ENCODE data around the gene IQSEC3. TPM values are rescaled to one million over a fixed set of nuclear protein-coding genes. Genes with fewer than 3 reads are reported as not detected.

IQSEC3 gene
- total RNA-seq, 1 experiment from 2014 or later = not detected

GRCh38 chr12:204261-204678, 137.7 kb downstream of the IQSEC3 start:
- no peak overlapping the region for H3K4me3 ChIP-seq (ENCODE audit: low read depth in 2 of 2, low read length in 2 of 2)
- CTCF ChIA-PET = no interaction called here
- TF ChIP-seq REST (IDR thresholded peaks at IDR 0.05; ENCODE audit: insufficient read depth in 1 of 2, low read depth in 2 of 2, low read length in 1 of 2) (no peak), POLR2AphosphoS5 (IDR thresholded peaks at IDR 0.05; ENCODE audit: low read depth, low read length) (no peak), SIN3A (IDR thresholded peaks at IDR 0.05; ENCODE audit: borderline replicate concordance, insufficient read depth, low read depth, low read length) (no peak), TCF7L2 (IDR thresholded peaks at IDR 0.05; ENCODE audit: low read depth, low read length) (no peak), CTCF (IDR thresholded peaks at IDR 0.05) (no peak)
- in situ Hi-C loops (cut with HindIII; ENCODE audit: low pct_unique_long_range_greater_than_20kb, low sequenced_read_pairs) = no loop called here
- no peak for DNase-seq (ENCODE audit: low read depth, low spot score)
- BruUV-seq (replicated peaks) = no TSS peak
- intact Hi-C loops (cut with micrococcal nuclease; ENCODE audit: unreplicated experiment) = no loop called here
- H3K27ac ChIP-seq (ENCODE audit: low read length) = no peak overlapping the region
- no peaks in the 10 kb centered on the region for H3K4me1 ChIP-seq (ENCODE audit: control insufficient read depth, insufficient read depth, low read length)
- no peaks in the 10 kb centered on the region for H3K27me3 ChIP-seq (ENCODE audit: control insufficient read depth, insufficient read depth, low read length)
- no peaks in the 10 kb centered on the region for H3K36me3 ChIP-seq (ENCODE audit: control insufficient read depth, insufficient read depth, low read length)
- POLR2A ChIA-PET = no interaction called here
- no peak for ATAC-seq
- H3K9me3 ChIP-seq (ENCODE audit: control insufficient read depth, insufficient read depth, low read depth, low read length) = no peaks in the 10 kb centered on the region

- in situ Hi-C loops (cut with HindIII; ENCODE audit: low pct_unique_long_range_greater_than_20kb, low sequenced_read_pairs) = no loop called here
Observed at GRCh38 chr12:205026-205425, 138.5 kb downstream of the IQSEC3 start.

More at GRCh38 chr12:205026-205425, 138.5 kb downstream of the IQSEC3 start:
- ChIA-PET POLR2A (no interaction called here), CTCF (no interaction called here)
- no TSS peak for BruUV-seq (replicated peaks)
- no peak overlapping the region for H3K4me3 ChIP-seq (ENCODE audit: low read depth in 2 of 2, low read length in 2 of 2)
- H3K36me3 ChIP-seq (ENCODE audit: control insufficient read depth, insufficient read depth, low read length) = no peaks in the 10 kb centered on the region
- H3K27ac ChIP-seq (ENCODE audit: low read length) = no peak overlapping the region
- H3K4me1 ChIP-seq (ENCODE audit: control insufficient read depth, insufficient read depth, low read length) = no peaks in the 10 kb centered on the region
- ATAC-seq (no peak), DNase-seq (ENCODE audit: low read depth, low spot score) (no peak)
- H3K9me3 ChIP-seq (ENCODE audit: control insufficient read depth, insufficient read depth, low read depth, low read length) = no peaks in the 10 kb centered on the region
- H3K27me3 ChIP-seq (ENCODE audit: control insufficient read depth, insufficient read depth, low read length) = no peaks in the 10 kb centered on the region
- intact Hi-C loops (cut with micrococcal nuclease; ENCODE audit: unreplicated experiment) = no loop called here
- TF ChIP-seq CTCF (IDR thresholded peaks at IDR 0.05) (no peak), POLR2AphosphoS5 (IDR thresholded peaks at IDR 0.05; ENCODE audit: low read depth, low read length) (no peak), SIN3A (IDR thresholded peaks at IDR 0.05; ENCODE audit: borderline replicate concordance, insufficient read depth, low read depth, low read length) (no peak), TCF7L2 (IDR thresholded peaks at IDR 0.05; ENCODE audit: low read depth, low read length) (no peak), REST (IDR thresholded peaks at IDR 0.05; ENCODE audit: insufficient read depth in 1 of 2, low read depth in 2 of 2, low read length in 1 of 2) (no peak)
